ENCODE data around the gene HMGCS2. TPM values are rescaled to one million over a fixed set of nuclear protein-coding genes. Genes with fewer than 3 reads are reported as not detected.

HMGCS2 gene
- total RNA-seq = not detected in 2 replicates

DNA sequence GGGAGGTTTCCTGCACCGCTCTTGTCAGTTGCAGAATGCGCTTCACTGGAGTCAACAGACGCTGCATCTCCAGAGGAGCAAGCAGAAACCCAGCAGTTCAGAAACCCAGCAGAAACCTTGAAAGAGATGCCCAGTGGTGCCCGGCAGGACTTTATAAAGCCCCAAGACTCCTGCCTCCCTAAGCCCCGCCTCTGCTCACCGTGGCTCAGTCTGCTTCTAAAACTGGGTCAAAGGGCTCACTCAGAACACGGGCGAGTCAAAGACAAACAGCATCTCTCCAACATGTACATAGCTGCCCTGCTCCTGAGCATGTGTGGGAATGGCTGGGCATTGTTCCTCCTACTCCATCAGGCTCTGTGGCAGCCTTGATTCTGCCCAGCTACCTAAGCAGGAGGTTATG is at the start of gene HMGCS2:
HMGCS2 (minus strand) TSS at position 128 of the 400 bp plus-strand sequence; CDS start at position 67, 61 bp downstream.
- no peaks in the 10 kb centered on the region for H3K36me3 Mint-ChIP-seq (ENCODE audit: low read depth)
- H3K9me3 Mint-ChIP-seq = no peaks in the 10 kb centered on the region
- H3K27me3 Mint-ChIP-seq (ENCODE audit: low read depth) = peaks cover 47% of the 10 kb centered on the region
- DNase-seq (ENCODE audit: low spot score) = no peak
- intact Hi-C loops (cut with micrococcal nuclease) = no loop called here
- H3K4me1 Mint-ChIP-seq (ENCODE audit: low read depth) = no peaks in the 10 kb centered on the region
- H3K27ac Mint-ChIP-seq = no peak within 1 kb of the TSS
- no peak within 1 kb of the TSS for H3K4me3 Mint-ChIP-seq (ENCODE audit: low read depth)

DNA sequence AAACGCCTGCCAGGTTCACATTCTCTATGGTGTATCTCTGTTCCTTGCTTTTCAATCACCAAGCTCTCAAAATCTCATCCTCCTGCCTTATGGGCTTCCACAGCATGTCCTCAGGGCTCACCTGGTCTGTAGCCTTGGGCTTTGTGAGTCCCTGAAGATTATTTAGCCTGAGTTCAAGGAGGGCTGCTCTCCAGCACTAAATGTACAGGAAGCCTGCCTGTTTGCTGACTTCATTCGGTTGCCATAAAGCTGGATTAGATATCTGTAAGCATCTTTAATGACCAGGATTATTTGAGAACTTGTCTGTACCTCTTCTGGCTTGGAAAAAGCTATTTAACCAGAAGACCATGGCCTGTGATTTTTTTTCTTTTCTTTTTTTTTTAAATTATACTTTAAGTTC is 49.5 kb upstream of the HMGCS2 start:
- H3K9me3 Mint-ChIP-seq = no peaks in the 10 kb centered on the region
- intact Hi-C loops (cut with micrococcal nuclease) = no loop called here
- peaks cover 43% of the 10 kb centered on the region for H3K27me3 Mint-ChIP-seq (ENCODE audit: low read depth)
- H3K4me3 Mint-ChIP-seq (ENCODE audit: low read depth) = no peak overlapping the region
- H3K36me3 Mint-ChIP-seq (ENCODE audit: low read depth) = no peaks in the 10 kb centered on the region
- DNase-seq (ENCODE audit: low spot score) = no peak
- H3K4me1 Mint-ChIP-seq (ENCODE audit: low read depth) = peaks cover 3% of the 10 kb centered on the region
- H3K27ac Mint-ChIP-seq = no peak overlapping the region

DNA sequence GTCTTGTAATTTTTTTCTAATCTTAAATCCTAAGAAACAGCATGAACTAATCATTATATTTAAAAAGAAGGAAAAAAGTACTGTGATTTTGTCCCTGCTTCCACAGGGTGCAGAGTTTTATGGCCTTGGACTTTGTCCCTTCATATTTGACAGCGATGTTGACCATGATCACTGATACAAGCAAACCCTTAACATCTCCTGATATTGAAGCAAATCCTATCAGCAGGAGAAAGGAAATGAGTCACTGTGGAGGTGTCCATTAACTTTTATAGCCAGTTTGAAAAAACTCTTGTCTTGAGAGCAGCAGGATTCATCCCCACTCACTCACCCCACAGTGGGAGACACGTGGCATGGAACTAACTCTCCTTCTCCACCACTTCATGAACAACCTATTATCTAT is 47.7 kb upstream of the HMGCS2 start:
- Mint-ChIP-seq H3K36me3 (ENCODE audit: low read depth) (no peaks in the 10 kb centered on the region), H3K9me3 (no peaks in the 10 kb centered on the region), H3K4me3 (ENCODE audit: low read depth) (no peak overlapping the region), H3K27ac (no peak overlapping the region), H3K4me1 (ENCODE audit: low read depth) (peaks cover 3% of the 10 kb centered on the region), H3K27me3 (ENCODE audit: low read depth) (peaks cover 42% of the 10 kb centered on the region)
- no peak for DNase-seq (ENCODE audit: low spot score)
- intact Hi-C loops (cut with micrococcal nuclease) = no loop called here

DNA sequence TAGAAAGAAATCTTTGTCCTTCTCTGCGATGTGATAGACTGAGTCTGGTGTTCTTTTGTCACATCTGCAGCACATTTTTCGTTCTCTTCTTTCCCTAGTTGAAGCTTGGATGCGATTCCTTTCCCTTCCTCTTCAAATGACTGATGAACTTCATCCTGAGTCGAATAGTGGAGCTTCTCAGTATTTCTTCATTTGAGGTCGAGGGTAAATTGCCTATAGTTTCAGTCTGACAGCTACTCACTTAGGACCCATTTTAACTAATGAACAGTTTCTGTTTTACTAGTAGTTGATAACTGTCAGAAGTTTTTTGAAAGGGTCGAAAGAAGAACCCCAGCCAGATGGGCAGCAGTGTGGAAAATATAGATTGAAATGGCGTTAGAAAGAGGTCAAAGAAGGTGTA is 47.2 kb upstream of the HMGCS2 start:
- no peak overlapping the region for H3K4me3 Mint-ChIP-seq (ENCODE audit: low read depth)
- H3K9me3 Mint-ChIP-seq = no peaks in the 10 kb centered on the region
- H3K36me3 Mint-ChIP-seq (ENCODE audit: low read depth) = no peaks in the 10 kb centered on the region
- intact Hi-C loops (cut with micrococcal nuclease) = no loop called here
- peaks cover 39% of the 10 kb centered on the region for H3K27me3 Mint-ChIP-seq (ENCODE audit: low read depth)
- H3K27ac Mint-ChIP-seq = no peak overlapping the region
- peaks cover 3% of the 10 kb centered on the region for H3K4me1 Mint-ChIP-seq (ENCODE audit: low read depth)
- no peak for DNase-seq (ENCODE audit: low spot score)

DNA sequence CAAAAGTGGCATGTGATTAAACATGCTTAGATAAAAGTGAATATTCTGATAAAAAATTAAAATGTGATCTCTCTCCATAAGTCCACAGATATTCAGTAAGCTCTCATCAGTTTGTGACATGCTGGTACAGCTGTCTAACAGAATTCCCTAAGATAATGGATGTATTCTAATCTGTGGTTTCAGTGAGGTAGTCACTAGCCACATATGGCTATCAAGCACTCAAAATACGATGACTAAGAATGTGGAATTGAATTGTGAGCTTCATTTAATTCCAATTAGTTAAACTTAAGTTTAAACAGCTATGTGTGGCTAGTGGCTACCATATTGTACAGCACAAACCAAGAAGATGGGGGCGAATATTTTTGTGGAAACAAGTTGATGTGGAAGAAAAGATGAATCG is 46.7 kb upstream of the HMGCS2 start:
- H3K27me3 Mint-ChIP-seq (ENCODE audit: low read depth) = peaks cover 37% of the 10 kb centered on the region
- H3K4me3 Mint-ChIP-seq (ENCODE audit: low read depth) = no peak overlapping the region
- DNase-seq (ENCODE audit: low spot score) = no peak
- H3K9me3 Mint-ChIP-seq = no peaks in the 10 kb centered on the region
- H3K36me3 Mint-ChIP-seq (ENCODE audit: low read depth) = no peaks in the 10 kb centered on the region
- peaks cover 3% of the 10 kb centered on the region for H3K4me1 Mint-ChIP-seq (ENCODE audit: low read depth)
- intact Hi-C loops (cut with micrococcal nuclease) = no loop called here
- no peak overlapping the region for H3K27ac Mint-ChIP-seq

DNA sequence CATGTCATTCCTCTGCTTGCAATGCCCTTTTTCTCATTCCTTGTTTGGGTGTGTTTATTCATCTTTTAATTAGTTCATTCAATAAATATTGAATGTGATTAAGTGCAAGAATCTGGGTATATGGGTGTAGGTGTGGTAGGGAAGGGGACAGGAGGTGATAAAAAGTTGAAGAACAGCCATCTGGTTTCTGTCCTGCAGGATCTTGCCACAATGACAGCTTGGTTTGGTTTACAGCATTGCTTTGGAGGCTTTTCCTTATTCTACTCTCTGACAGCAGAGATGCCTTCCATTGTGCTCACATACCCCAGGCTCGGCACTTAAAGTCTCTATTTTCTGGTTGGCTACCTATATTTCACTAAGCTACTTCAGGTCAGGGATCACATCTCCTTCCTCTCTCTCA is 45.6 kb upstream of the HMGCS2 start:
- Mint-ChIP-seq H3K9me3 (no peaks in the 10 kb centered on the region), H3K27ac (no peak overlapping the region), H3K27me3 (ENCODE audit: low read depth) (peaks cover 28% of the 10 kb centered on the region), H3K4me3 (ENCODE audit: low read depth) (no peak overlapping the region), H3K4me1 (ENCODE audit: low read depth) (peaks cover under 1% of the 10 kb centered on the region), H3K36me3 (ENCODE audit: low read depth) (no peaks in the 10 kb centered on the region)
- no peak for DNase-seq (ENCODE audit: low spot score)
- intact Hi-C loops (cut with micrococcal nuclease) = no loop called here

DNA sequence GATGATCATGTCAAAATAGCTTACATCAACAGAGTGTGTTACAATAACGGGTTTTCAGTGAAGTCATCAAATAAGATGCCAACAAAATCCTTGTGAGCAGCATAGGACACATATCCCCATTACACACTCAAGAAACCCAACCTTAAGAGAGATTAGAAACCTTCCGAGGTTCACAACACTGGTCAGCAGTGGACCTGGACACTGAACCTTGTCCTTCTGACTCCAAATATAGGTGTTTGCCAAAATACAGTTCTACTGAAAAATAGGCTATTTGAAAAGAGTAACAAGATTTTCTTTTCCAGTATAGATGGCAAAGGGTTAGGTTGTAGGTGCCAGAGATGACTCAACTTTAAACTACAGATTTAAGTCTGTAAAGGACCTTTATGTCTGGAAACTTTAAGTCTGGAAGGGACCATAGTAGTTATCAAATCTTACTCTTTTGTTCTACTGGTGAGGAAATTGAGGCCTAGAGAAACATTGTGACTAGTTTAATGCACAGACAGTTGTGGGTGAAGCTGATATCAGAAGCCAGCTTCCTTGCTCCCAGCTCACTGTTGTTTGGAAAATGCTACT is 43.4 kb upstream of the HMGCS2 start:
- no peaks in the 10 kb centered on the region for H3K36me3 Mint-ChIP-seq (ENCODE audit: low read depth)
- H3K27me3 Mint-ChIP-seq (ENCODE audit: low read depth) = peaks cover 36% of the 10 kb centered on the region
- H3K4me1 Mint-ChIP-seq (ENCODE audit: low read depth) = peaks cover 3% of the 10 kb centered on the region
- no peak overlapping the region for H3K27ac Mint-ChIP-seq
- intact Hi-C loops (cut with micrococcal nuclease) = no loop called here
- H3K9me3 Mint-ChIP-seq = no peaks in the 10 kb centered on the region
- no peak for DNase-seq (ENCODE audit: low spot score)
- H3K4me3 Mint-ChIP-seq (ENCODE audit: low read depth) = no peak overlapping the region

DNA sequence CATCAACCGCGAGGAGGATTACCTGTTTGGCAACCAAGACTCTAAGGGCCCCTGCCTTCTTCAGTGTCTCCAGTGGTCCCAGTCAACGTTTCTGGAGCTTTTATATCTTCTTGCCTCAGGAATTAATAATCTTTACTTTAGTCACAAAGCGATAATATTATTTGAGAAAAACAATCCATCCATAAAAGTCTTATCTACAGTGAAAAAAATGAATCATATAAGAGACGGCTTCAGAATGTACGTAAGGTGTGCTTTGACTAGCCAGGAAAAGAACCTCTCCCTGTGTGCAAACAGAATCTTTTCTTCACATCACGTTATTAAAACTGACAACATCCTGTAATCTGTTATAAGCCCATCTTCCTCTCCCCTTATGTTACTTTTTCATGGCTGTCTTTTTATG is 42.7 kb upstream of the HMGCS2 start, which contains the start of gene REG4:
REG4 (minus strand) TSS at position 74 of the 400 bp plus-strand sequence. CDS start 2,691 bp downstream, outside the sequence.
- H3K9me3 Mint-ChIP-seq = no peaks in the 10 kb centered on the region
- peaks cover 43% of the 10 kb centered on the region for H3K27me3 Mint-ChIP-seq (ENCODE audit: low read depth)
- DNase-seq (ENCODE audit: low spot score) = no peak
- H3K4me1 Mint-ChIP-seq (ENCODE audit: low read depth) = peaks cover 3% of the 10 kb centered on the region
- no peaks in the 10 kb centered on the region for H3K36me3 Mint-ChIP-seq (ENCODE audit: low read depth)
- intact Hi-C loops (cut with micrococcal nuclease) = no loop called here
- H3K4me3 Mint-ChIP-seq (ENCODE audit: low read depth) = no peak within 1 kb of the TSS
- no peak within 1 kb of the TSS for H3K27ac Mint-ChIP-seq

DNA sequence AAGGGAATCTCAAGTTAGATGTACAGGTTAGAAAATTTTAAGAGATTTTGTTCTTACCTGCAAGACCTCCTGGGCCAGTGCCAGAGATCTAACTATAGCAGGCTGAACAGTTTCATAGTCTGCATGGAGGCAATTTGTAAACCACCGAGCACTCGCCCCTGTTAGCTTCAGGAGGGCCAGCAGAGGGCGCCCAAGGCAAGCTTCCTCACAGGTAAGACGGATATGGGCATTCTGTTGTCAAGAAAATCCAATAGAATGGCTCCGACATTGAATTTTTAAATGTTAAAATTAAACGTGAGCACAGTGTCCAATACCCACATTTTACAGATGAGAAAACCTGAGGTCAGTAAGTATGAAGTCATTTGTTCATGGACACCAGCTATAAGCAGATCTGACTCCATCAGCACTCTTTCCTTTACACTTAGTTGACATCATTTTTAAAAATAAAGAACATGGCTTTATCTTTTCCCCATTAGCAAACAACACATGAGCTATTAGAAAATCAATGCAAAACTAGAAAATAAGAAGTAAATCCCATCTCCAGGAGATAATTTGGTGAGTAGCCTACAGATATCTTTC is 40.4 kb upstream of the HMGCS2 start:
- H3K4me3 Mint-ChIP-seq (ENCODE audit: low read depth) = no peak overlapping the region
- H3K27me3 Mint-ChIP-seq (ENCODE audit: low read depth) = peaks cover 43% of the 10 kb centered on the region
- H3K36me3 Mint-ChIP-seq (ENCODE audit: low read depth) = no peaks in the 10 kb centered on the region
- H3K4me1 Mint-ChIP-seq (ENCODE audit: low read depth) = peaks cover 3% of the 10 kb centered on the region
- H3K9me3 Mint-ChIP-seq = no peaks in the 10 kb centered on the region
- no peak overlapping the region for H3K27ac Mint-ChIP-seq
- intact Hi-C loops (cut with micrococcal nuclease) = no loop called here
- peak; percentile 56 for DNase-seq (ENCODE audit: low spot score)

DNA sequence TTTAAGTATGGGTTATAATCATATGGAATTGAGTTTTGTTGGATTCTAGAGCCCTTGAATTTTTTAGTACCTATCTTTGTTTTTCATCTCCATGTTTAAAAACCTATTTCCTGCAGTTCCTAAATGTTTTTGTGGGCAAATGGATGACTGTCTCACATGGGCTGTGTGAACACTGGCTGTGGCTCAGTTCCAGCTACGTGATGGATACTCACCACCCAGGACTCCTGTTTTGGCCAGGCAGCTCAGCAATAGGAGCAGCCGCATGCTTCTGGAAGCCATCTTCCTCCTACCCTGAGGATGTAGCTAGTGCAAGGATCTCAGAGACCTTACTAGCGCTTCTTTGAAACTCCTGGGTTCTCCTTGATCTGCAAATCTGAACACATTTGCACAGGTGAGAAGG is 39.8 kb upstream of the HMGCS2 start:
- intact Hi-C loops (cut with micrococcal nuclease) = no loop called here
- Mint-ChIP-seq H3K27ac (no peak overlapping the region), H3K4me3 (ENCODE audit: low read depth) (no peak overlapping the region), H3K27me3 (ENCODE audit: low read depth) (peaks cover 46% of the 10 kb centered on the region), H3K36me3 (ENCODE audit: low read depth) (no peaks in the 10 kb centered on the region), H3K9me3 (no peaks in the 10 kb centered on the region), H3K4me1 (ENCODE audit: low read depth) (peaks cover 3% of the 10 kb centered on the region)
- DNase-seq (ENCODE audit: low spot score) = no peak

DNA sequence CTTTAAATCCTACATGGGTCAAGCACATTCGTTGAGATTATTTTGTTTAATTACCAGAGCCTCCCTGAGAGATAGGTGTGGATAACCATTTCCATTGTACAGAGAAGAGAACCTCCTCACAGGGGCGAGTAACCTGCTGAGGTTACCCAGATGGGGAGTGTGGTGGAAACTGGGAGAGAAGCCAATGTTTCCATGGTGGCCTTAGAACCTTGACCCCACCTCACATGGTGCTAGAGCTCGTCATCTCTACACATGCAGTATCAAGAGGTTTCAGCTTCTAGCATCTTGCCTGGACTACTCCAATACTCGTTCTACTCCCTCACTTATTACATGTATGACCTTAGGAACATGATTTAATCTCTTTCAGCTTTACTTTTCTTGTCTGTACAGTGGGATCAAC is 37.8 kb upstream of the HMGCS2 start:
- Mint-ChIP-seq H3K27ac (no peak overlapping the region), H3K36me3 (ENCODE audit: low read depth) (no peaks in the 10 kb centered on the region), H3K27me3 (ENCODE audit: low read depth) (peaks cover 45% of the 10 kb centered on the region), H3K4me3 (ENCODE audit: low read depth) (no peak overlapping the region), H3K4me1 (ENCODE audit: low read depth) (peaks cover 3% of the 10 kb centered on the region), H3K9me3 (no peaks in the 10 kb centered on the region)
- intact Hi-C loops (cut with micrococcal nuclease) = no loop called here
- no peak for DNase-seq (ENCODE audit: low spot score)

DNA sequence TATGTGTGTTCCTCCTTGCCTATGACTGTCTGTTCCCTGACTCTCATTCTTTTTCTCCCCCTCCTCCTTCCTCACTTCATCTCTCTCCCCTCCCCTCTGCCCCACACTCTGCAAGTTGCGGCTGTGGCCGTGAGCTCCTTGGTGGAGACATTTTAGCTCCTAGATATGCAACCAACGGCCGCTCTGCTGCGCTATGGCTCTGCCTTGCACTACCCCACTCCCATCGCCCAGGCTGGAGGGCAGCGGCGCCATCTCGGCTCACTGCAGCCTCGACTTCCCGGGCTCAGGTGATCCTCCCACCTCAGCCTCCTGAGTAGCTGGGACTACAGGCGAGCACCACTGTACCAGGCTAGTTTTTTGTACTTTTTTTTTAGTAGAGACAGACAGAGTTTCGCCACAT is 37.0 kb upstream of the HMGCS2 start:
- Mint-ChIP-seq H3K27me3 (ENCODE audit: low read depth) (peaks cover 45% of the 10 kb centered on the region), H3K9me3 (no peaks in the 10 kb centered on the region), H3K4me3 (ENCODE audit: low read depth) (no peak overlapping the region), H3K36me3 (ENCODE audit: low read depth) (no peaks in the 10 kb centered on the region), H3K4me1 (ENCODE audit: low read depth) (peaks cover 3% of the 10 kb centered on the region), H3K27ac (no peak overlapping the region)
- no peak for DNase-seq (ENCODE audit: low spot score)
- intact Hi-C loops (cut with micrococcal nuclease) = no loop called here

DNA sequence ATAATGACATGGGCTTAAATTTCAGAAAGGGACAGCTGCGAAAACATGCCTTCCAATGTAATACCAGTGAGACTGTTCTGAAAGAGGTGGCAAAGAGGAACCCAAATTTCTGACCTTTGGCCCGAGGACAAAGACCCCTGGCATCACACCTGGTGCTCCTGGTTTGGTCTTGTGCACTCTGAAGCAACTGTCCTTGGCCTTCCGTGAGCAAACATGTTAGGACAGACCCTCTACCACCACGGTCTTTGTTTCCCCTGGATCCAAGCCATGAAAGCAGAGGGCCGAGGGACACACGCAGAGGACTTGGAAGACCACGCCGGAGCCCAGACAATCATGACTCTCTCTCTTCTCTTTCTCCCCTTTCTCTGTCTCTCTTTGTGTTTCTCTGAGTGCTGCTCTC is 36.5 kb upstream of the HMGCS2 start:
- H3K4me3 Mint-ChIP-seq (ENCODE audit: low read depth) = no peak overlapping the region
- H3K27me3 Mint-ChIP-seq (ENCODE audit: low read depth) = peaks cover 45% of the 10 kb centered on the region
- no peaks in the 10 kb centered on the region for H3K36me3 Mint-ChIP-seq (ENCODE audit: low read depth)
- H3K4me1 Mint-ChIP-seq (ENCODE audit: low read depth) = peaks cover 3% of the 10 kb centered on the region
- no peaks in the 10 kb centered on the region for H3K9me3 Mint-ChIP-seq
- no peak for DNase-seq (ENCODE audit: low spot score)
- no peak overlapping the region for H3K27ac Mint-ChIP-seq
- intact Hi-C loops (cut with micrococcal nuclease) = no loop called here

All from activated T-helper 2 cell treated with anti-CD3 and anti-CD28 coated beads, Interferon-gamma antibody, Interleukin-2, Interleukin-4, amounts not matched to agents 10 μg/mL and 5 μg/mL and 100 μg/mL, durations not matched to agents 14 hours and 24 hours and 36 hours (primary cell).